Activated T-helper 2 cell treated with anti-CD3 and anti-CD28 coated beads, Interferon-gamma antibody, Interleukin-2, Interleukin-4, amounts not matched to agents 10 μg/mL and 5 μg/mL and 100 μg/mL, durations not matched to agents 14 hours and 24 hours and 36 hours (primary cell): ENCODE measurements around the gene RUSC2. TPM values are rescaled to one million over a fixed set of nuclear protein-coding genes. Genes with fewer than 3 reads are reported as not detected.
A peak's percentile ranks its signal among the peaks of the same experiment; 100 is the strongest.
"Not testable (repeated sequence)": the region's sequence is repeated elsewhere in the genome, so short reads cannot be mapped to it uniquely, and the experiment has no call there.

Experiments used
- DNase-seq: peaks from one replicate; pipeline ENCODE4 v3.0.0; 2021; ENCODE audit warnings: low spot score
- H3K27ac Mint-ChIP-seq: one replicate; pipeline ENCODE4 v1.8.0; 2021; ENCODE audit warnings: mixed read lengths
- H3K27me3 Mint-ChIP-seq: one replicate; pipeline ENCODE4 v1.8.0; 2021; ENCODE audit warnings: low read depth, mixed read lengths
- H3K36me3 Mint-ChIP-seq: one replicate; pipeline ENCODE4 v1.8.0; 2021; ENCODE audit warnings: low read depth, mixed read lengths
- H3K4me1 Mint-ChIP-seq: one replicate; pipeline ENCODE4 v1.8.0; 2021; ENCODE audit warnings: low read depth, mixed read lengths
- H3K4me3 Mint-ChIP-seq: one replicate; pipeline ENCODE4 v1.8.0; 2021; ENCODE audit warnings: low read depth, mild to moderate bottlenecking, moderate library complexity, mixed read lengths
- H3K9me3 Mint-ChIP-seq: one replicate; pipeline ENCODE4 v1.8.0; 2021; ENCODE audit warnings: mixed read lengths
- intact Hi-C: fragments of 100-400 bp; cut with micrococcal nuclease; formaldehyde crosslinking; loops from one replicate; pipeline ENCODE4 v1.15.1; 2023
- total RNA-seq: library from RNA; stranded (reverse); gene quantifications from 2 replicates; pipeline ENCODE4 v1.2.3, GENCODE V29; 2022

RUSC2 gene
- total RNA-seq, 1 donor from 2014 or later, result 5.9 TPM

GRCh38 chr9:35481347-35481975 is 8.4 kb upstream of the RUSC2 start:
- intact Hi-C loops, result loop anchor here (1.0 to 10.0 kb wide), 2 partner anchors 73 to 207 kb away; no protein-coding TSS in a partner anchor
- no peak for DNase-seq
- Mint-ChIP-seq H3K36me3 (no peaks in the 10 kb centered on the region), H3K4me1 (no peaks in the 10 kb centered on the region), H3K4me3 (no peak overlapping the region), H3K27me3 (peaks cover 6% of the 10 kb centered on the region), H3K27ac (no peak overlapping the region), H3K9me3 (no peaks in the 10 kb centered on the region)

GRCh38 chr9:35482071-35482470 is 7.8 kb upstream of the RUSC2 start:
- peaks cover 7% of the 10 kb centered on the region for H3K27me3 Mint-ChIP-seq
- H3K27ac Mint-ChIP-seq, result no peak overlapping the region
- intact Hi-C loops, result loop anchor here (10.0 kb wide), 1 partner anchor 207 kb away; no protein-coding TSS in a partner anchor
- H3K4me3 Mint-ChIP-seq, result no peak overlapping the region
- H3K36me3 Mint-ChIP-seq, result no peaks in the 10 kb centered on the region
- DNase-seq, result no peak
- H3K4me1 Mint-ChIP-seq, result no peaks in the 10 kb centered on the region
- no peaks in the 10 kb centered on the region for H3K9me3 Mint-ChIP-seq

- Mint-ChIP-seq H3K27ac (no peak overlapping the region), H3K4me3 (no peak overlapping the region), H3K36me3 (no peaks in the 10 kb centered on the region), H3K9me3 (no peaks in the 10 kb centered on the region), H3K4me1 (peaks cover 6% of the 10 kb centered on the region), H3K27me3 (peaks cover 17% of the 10 kb centered on the region)
- no peak for DNase-seq
- intact Hi-C loops, result loop anchor here (10.0 kb wide), 1 partner anchor 210 kb away; no protein-coding TSS in a partner anchor
These were observed 5.5 kb upstream of the RUSC2 start for GRCh38 chr9:35484406-35484805.

- peaks cover 21% of the 10 kb centered on the region for H3K4me1 Mint-ChIP-seq
- DNase-seq, result no peak
- H3K36me3 Mint-ChIP-seq, result no peaks in the 10 kb centered on the region
- H3K27ac Mint-ChIP-seq, result no peak overlapping the region
- H3K9me3 Mint-ChIP-seq, result no peaks in the 10 kb centered on the region
- H3K27me3 Mint-ChIP-seq, result peaks cover 23% of the 10 kb centered on the region
- no peak overlapping the region for H3K4me3 Mint-ChIP-seq
- intact Hi-C loops, result loop anchor here (10.0 kb wide), 1 partner anchor 212 kb away; no protein-coding TSS in a partner anchor
These were observed 2.8 kb upstream of the RUSC2 start for GRCh38 chr9:35487081-35487480.

GRCh38 chr9:35488021-35488420 is 1.9 kb upstream of the RUSC2 start:
- no peak overlapping the region for H3K4me3 Mint-ChIP-seq
- peak overlapping the region; percentile 19 for H3K27ac Mint-ChIP-seq
- H3K36me3 Mint-ChIP-seq, result no peaks in the 10 kb centered on the region
- H3K4me1 Mint-ChIP-seq, result peaks cover 28% of the 10 kb centered on the region
- intact Hi-C loops, result loop anchor here (10.0 kb wide), 1 partner anchor 213 kb away; no protein-coding TSS in a partner anchor
- H3K9me3 Mint-ChIP-seq, result peaks cover 2% of the 10 kb centered on the region
- DNase-seq, result no peak
- peaks cover 23% of the 10 kb centered on the region for H3K27me3 Mint-ChIP-seq

GRCh38 chr9:35488566-35489312 is 1.2 kb upstream of the RUSC2 start:
- H3K4me1 Mint-ChIP-seq, result peaks cover 31% of the 10 kb centered on the region
- intact Hi-C loops, result loop anchor here (10.0 kb wide), 1 partner anchor 214 kb away; no protein-coding TSS in a partner anchor

GRCh38 chr9:35490155-35490909 is 421 bp downstream of the RUSC2 start:
- Mint-ChIP-seq H3K27me3 (peaks cover 22% of the 10 kb centered on the region), H3K4me3 (peak overlapping the region; percentile 87), H3K27ac (peak overlapping the region; percentile 80), H3K4me1 (peaks cover 33% of the 10 kb centered on the region), H3K9me3 (peaks cover 6% of the 10 kb centered on the region), H3K36me3 (no peaks in the 10 kb centered on the region)
- intact Hi-C loops, result no loop called here
- DNase-seq, result no peak

More at GRCh38 chr9:35488566-35489312, 1.2 kb upstream of the RUSC2 start:
- Mint-ChIP-seq H3K4me3 (peak overlapping the region; percentile 52), H3K36me3 (no peaks in the 10 kb centered on the region), H3K27ac (no peak overlapping the region), H3K9me3 (peaks cover 6% of the 10 kb centered on the region), H3K27me3 (peaks cover 23% of the 10 kb centered on the region)
- no peak for DNase-seq

- peaks cover 39% of the 10 kb centered on the region for H3K4me1 Mint-ChIP-seq
- H3K27ac Mint-ChIP-seq, result peak overlapping the region; percentile 80
- peaks cover 3% of the 10 kb centered on the region for H3K36me3 Mint-ChIP-seq
- peaks cover 6% of the 10 kb centered on the region for H3K9me3 Mint-ChIP-seq
- H3K27me3 Mint-ChIP-seq, result peaks cover 22% of the 10 kb centered on the region
- H3K4me3 Mint-ChIP-seq, result peak overlapping the region; percentile 87
- intact Hi-C loops, result no loop called here
- no peak for DNase-seq
These were observed 1.1 kb downstream of the RUSC2 start for GRCh38 chr9:35490910-35491465.

GRCh38 chr9:35493119-35493518 is 3.2 kb downstream of the RUSC2 start:
- intact Hi-C loops, DNase-seq, H3K4me3 Mint-ChIP-seq, H3K9me3 Mint-ChIP-seq, H3K36me3 Mint-ChIP-seq, H3K27ac Mint-ChIP-seq: not testable (repeated sequence)
- peaks cover 13% of the 10 kb centered on the region for H3K27me3 Mint-ChIP-seq
- H3K4me1 Mint-ChIP-seq, result peaks cover 40% of the 10 kb centered on the region

GRCh38 chr9:35495984-35496383 is 6.1 kb downstream of the RUSC2 start:
- no peak for DNase-seq

GRCh38 chr9:35498245-35498644 is 8.3 kb downstream of the RUSC2 start:
- Mint-ChIP-seq H3K4me1 (peaks cover 15% of the 10 kb centered on the region), H3K9me3 (peaks cover 18% of the 10 kb centered on the region)
- H3K36me3 Mint-ChIP-seq, DNase-seq, intact Hi-C loops, H3K4me3 Mint-ChIP-seq, H3K27ac Mint-ChIP-seq, H3K27me3 Mint-ChIP-seq: not testable (repeated sequence)

More at GRCh38 chr9:35495984-35496383, 6.1 kb downstream of the RUSC2 start:
- Mint-ChIP-seq H3K27me3 (no peaks in the 10 kb centered on the region), H3K36me3 (peaks cover 6% of the 10 kb centered on the region), H3K9me3 (peaks cover 23% of the 10 kb centered on the region), H3K27ac (peak overlapping the region; percentile 4), H3K4me3 (peak overlapping the region; percentile 10), H3K4me1 (peaks cover 30% of the 10 kb centered on the region)
- intact Hi-C loops, result no loop called here

GRCh38 chr9:35499029-35499700 is 9.3 kb downstream of the RUSC2 start:
- Mint-ChIP-seq H3K27me3 (no peaks in the 10 kb centered on the region), H3K9me3 (peaks cover 17% of the 10 kb centered on the region), H3K4me3 (no peak overlapping the region), H3K27ac (no peak overlapping the region), H3K36me3 (peaks cover 6% of the 10 kb centered on the region), H3K4me1 (peaks cover 15% of the 10 kb centered on the region)
- intact Hi-C loops, result no loop called here
- DNase-seq, result no peak
